GM12873 (cell line): Measurements from ENCODE around the gene AKAP3.

Experiments used
- TF ChIP-seq, protein P1 (sequence below): IDR thresholded peaks from 2 replicates; pipeline ENCODE4 v1.5.1; 2012; ENCODE audit warnings: low read depth, mild to moderate bottlenecking, moderate library complexity, low read length, control low read depth; ENCODE audit not compliant: insufficient read depth; ENCODE audit errors: missing control alignments

Gene AKAP3

GRCh38 chr12:4603946-4604345 is 44.9 kb downstream of the AKAP3 start:
- TF ChIP-seq, protein P1, sequence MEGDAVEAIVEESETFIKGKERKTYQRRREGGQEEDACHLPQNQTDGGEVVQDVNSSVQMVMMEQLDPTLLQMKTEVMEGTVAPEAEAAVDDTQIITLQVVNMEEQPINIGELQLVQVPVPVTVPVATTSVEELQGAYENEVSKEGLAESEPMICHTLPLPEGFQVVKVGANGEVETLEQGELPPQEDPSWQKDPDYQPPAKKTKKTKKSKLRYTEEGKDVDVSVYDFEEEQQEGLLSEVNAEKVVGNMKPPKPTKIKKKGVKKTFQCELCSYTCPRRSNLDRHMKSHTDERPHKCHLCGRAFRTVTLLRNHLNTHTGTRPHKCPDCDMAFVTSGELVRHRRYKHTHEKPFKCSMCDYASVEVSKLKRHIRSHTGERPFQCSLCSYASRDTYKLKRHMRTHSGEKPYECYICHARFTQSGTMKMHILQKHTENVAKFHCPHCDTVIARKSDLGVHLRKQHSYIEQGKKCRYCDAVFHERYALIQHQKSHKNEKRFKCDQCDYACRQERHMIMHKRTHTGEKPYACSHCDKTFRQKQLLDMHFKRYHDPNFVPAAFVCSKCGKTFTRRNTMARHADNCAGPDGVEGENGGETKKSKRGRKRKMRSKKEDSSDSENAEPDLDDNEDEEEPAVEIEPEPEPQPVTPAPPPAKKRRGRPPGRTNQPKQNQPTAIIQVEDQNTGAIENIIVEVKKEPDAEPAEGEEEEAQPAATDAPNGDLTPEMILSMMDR, result no peak

DNA sequence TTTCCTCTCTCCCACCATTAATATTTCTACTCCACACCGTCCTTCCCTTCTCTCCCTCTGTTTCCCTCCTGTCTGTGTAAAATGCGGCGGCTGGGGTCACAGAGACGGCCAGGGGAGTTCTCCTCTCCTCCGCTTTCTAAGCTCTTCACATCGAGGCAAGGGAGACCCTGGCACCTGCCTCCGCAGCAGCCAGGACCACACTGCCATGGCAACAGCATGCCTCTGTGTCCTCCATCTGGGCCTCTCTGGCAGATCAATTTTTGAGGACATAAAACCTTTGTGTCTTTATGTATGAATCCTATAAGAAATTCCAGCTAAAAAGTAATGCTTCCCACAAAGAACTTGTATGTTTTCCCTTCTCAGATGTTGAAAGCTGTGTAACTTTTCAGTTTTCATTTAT is 45.4 kb downstream of the AKAP3 start:
- TF ChIP-seq, protein P1, result no peak

- TF ChIP-seq, protein P1, result no peak
Measured at GRCh38 chr12:4595881-4596280, 53.0 kb downstream of the AKAP3 start.

DNA sequence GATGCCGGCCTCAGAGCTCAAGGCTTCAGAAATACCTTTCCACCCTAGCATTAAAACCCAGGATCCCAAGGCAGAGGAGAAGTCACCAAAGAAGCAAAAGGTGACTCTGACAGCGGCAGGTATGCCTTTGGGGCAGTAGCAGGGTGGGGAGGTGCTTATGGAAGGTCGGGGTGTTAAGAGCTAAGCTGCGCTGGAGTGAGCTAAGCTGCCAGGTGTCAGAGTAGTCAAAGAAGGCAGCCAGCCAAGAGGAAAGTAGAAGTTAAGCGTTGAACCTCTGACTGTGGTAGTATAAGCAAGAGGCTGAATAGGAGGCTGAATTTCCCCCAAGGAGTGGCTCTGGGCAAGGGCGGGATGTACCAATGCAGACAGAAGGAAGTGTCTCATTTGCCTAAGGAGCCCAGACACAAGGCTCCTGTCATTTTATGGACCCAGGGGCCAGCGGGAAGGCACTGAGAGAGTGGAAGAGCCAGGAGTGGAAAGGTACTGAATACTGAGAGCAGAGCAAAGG is 57.6 kb downstream of the AKAP3 start:
- TF ChIP-seq, protein P1, result no peak

DNA sequence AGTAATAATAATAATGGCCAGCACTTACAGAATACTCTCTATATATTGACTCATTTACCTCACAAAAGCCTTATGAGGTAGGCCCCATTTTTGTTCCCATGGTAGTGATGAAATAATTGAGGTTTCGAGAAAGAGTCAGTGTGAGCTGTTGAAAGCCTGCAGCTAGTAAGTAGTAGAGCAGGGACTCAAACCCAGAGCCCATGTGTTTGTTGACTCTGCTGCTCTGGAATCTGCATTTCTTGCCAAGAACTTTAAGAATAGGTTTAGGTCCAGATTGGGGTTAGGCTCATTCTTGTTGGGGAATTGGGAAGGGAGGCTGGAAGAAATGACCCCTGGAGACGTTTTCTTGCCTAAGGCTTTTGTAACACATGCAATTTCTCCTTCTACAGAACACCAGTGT is 58.9 kb downstream of the AKAP3 start:
- TF ChIP-seq, protein P1, result no peak

GRCh38 chr12:4588916-4589315 is 59.9 kb downstream of the AKAP3 start:
- TF ChIP-seq, protein P1, result no peak

DNA sequence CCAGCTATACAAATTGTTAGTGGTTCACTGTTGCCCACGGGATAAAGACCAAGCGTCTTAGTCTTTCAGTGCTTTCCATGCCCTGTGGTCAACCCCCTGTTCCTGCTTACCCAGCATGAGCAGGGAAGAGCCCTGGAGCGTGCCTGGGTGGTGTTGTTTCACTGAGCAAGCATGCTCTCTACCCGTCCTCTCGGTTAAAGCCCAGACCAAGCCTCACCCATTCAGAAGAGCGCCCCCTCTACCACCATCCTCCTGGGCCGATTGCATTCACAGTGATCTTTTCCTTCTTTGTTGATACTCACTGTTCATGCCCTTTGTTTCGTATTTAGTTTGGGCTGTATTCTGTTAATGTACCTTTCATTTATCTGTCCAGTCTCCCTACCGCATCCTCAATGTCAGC is 61.7 kb downstream of the AKAP3 start:
- TF ChIP-seq, protein P1, result no peak
